Activated T-cell treated with anti-CD3 and anti-CD28 coated beads for 48 hours (primary cell): ENCODE results near the gene PDE4D.

ENCODE experiments used
- DNase-seq: peaks from one replicate; pipeline ENCODE4 v3.0.0-alpha.2; 2020; ENCODE audit warnings: low read depth

The PDE4D gene

GRCh38 chr5:59171131-59171530, 722.4 kb downstream of the PDE4D start:
- DNase-seq, result no peak

GRCh38 chr5:59169768-59170150, 723.8 kb downstream of the PDE4D start:
- no peak for DNase-seq

GRCh38 chr5:59169081-59169767, 724.3 kb downstream of the PDE4D start:
- no peak for DNase-seq

- DNase-seq, result no peak
These were observed 725.5 kb downstream of the PDE4D start for GRCh38 chr5:59168067-59168466.

GRCh38 chr5:59164041-59164830, 729.3 kb downstream of the PDE4D start:
- no peak for DNase-seq

- no peak for DNase-seq
These were observed 732.1 kb downstream of the PDE4D start for GRCh38 chr5:59161221-59162105.

GRCh38 chr5:59158637-59159391, 734.7 kb downstream of the PDE4D start:
- no peak for DNase-seq

- no peak for DNase-seq
These were observed 735.4 kb downstream of the PDE4D start for GRCh38 chr5:59158165-59158564.

- DNase-seq, result no peak
These were observed 736.5 kb downstream of the PDE4D start for GRCh38 chr5:59157068-59157467.

GRCh38 chr5:59152701-59153245, 740.8 kb downstream of the PDE4D start:
- DNase-seq, result no peak

GRCh38 chr5:59151162-59151889, 742.2 kb downstream of the PDE4D start:
- DNase-seq, result no peak

GRCh38 chr5:59149827-59150226, 743.7 kb downstream of the PDE4D start:
- no peak for DNase-seq

GRCh38 chr5:59149271-59149670, 744.3 kb downstream of the PDE4D start:
- DNase-seq, result no peak

- no peak for DNase-seq
These were observed 746.8 kb downstream of the PDE4D start for GRCh38 chr5:59146729-59147128.

- DNase-seq, result no peak
These were observed 749.6 kb downstream of the PDE4D start for GRCh38 chr5:59143926-59144333.

- DNase-seq, result no peak
These were observed 750.6 kb downstream of the PDE4D start for GRCh38 chr5:59142927-59143326.

- no peak for DNase-seq
These were observed 751.4 kb downstream of the PDE4D start for GRCh38 chr5:59142138-59142537.

GRCh38 chr5:59140133-59140532, 753.4 kb downstream of the PDE4D start:
- DNase-seq, result no peak

- DNase-seq, result no peak
These were observed 753.8 kb downstream of the PDE4D start for GRCh38 chr5:59139695-59140094.

- DNase-seq, result no peak
These were observed 755.0 kb downstream of the PDE4D start for GRCh38 chr5:59138509-59138908.

- no peak for DNase-seq
These were observed 755.7 kb downstream of the PDE4D start for GRCh38 chr5:59137846-59138245.
